Measurements from ENCODE around the gene INPP5A. TPM values are rescaled to one million over a fixed set of nuclear protein-coding genes. Genes with fewer than 3 reads are reported as not detected.

Gene INPP5A
- total RNA-seq, 1 experiment from 2014 or later: 12.3 TPM

- no peaks in the 10 kb centered on the region for H4K20me1 ChIP-seq (ENCODE audit: insufficient read depth)
- ChIA-PET RAD21 (ENCODE audit: low non-redundant PET in 1 of 2, low total read pairs in 2 of 2, uncharacterized antibody in 2 of 2, unreplicated experiment in 2 of 2) (no interaction called here), POLR2A (no interaction called here), CTCF (no interaction called here)
- no peak overlapping the region for H3K4me3 ChIP-seq (replicated peaks in 1 of 2; ENCODE audit: low read depth in 1 of 2, low read length in 2 of 2)
- DNase-seq (ENCODE audit: low read depth, low spot score) (no peak), ATAC-seq (no peak)
- intact Hi-C loops (cut with micrococcal nuclease): no loop called here
- H3K9ac ChIP-seq (ENCODE audit: low read length): no peak overlapping the region
- TF ChIP-seq ELF1 (IDR thresholded peaks at IDR 0.05; ENCODE audit: borderline replicate concordance, low read depth) (no peak), EZH2 (IDR thresholded peaks at IDR 0.05) (no peak), SIN3A (IDR thresholded peaks at IDR 0.05; ENCODE audit: low read depth) (no peak), ZFX (IDR thresholded peaks at IDR 0.05) (no peak), POLR2AphosphoS5 (IDR thresholded peaks at IDR 0.05; ENCODE audit: low read depth, low read length) (no peak), SRF (IDR thresholded peaks at IDR 0.05; ENCODE audit: low read depth) (no peak), JUND (IDR thresholded peaks at IDR 0.05) (no peak), REST (IDR thresholded peaks at IDR 0.05; ENCODE audit: low read depth) (no peak)
- H3K4me1 ChIP-seq (ENCODE audit: control insufficient read depth in 1 of 2, insufficient read depth in 2 of 2, low read length in 2 of 2): no peaks in the 10 kb centered on the region
- no peaks in the 10 kb centered on the region for H3K36me3 ChIP-seq (ENCODE audit: control insufficient read depth in 1 of 2, insufficient read depth in 2 of 2, low read length in 2 of 2)
- no peak overlapping the region for H3K4me2 ChIP-seq (ENCODE audit: low read length)
- no peaks in the 10 kb centered on the region for H3K27me3 ChIP-seq (ENCODE audit: insufficient read depth, low read length)
- no peak overlapping the region for H2AFZ ChIP-seq (ENCODE audit: low read depth, low read length, poor library complexity, severe bottlenecking)
- H3K9me3 ChIP-seq (ENCODE audit: control insufficient read depth in 1 of 2, insufficient read depth in 1 of 2, low read depth in 1 of 2, low read length in 2 of 2): no peaks in the 10 kb centered on the region
- H3K9me2 ChIP-seq (ENCODE audit: insufficient read depth): no peaks in the 10 kb centered on the region
- no TSS peak for BruUV-seq (replicated peaks)
- H3K27ac ChIP-seq (ENCODE audit: low read depth, low read length): no peak overlapping the region
- H3K79me2 ChIP-seq (ENCODE audit: insufficient read depth, low read length): peaks cover 5% of the 10 kb centered on the region; the same call in 1 of the 2 replicates
Observed at GRCh38 chr10:132583456-132583855, 45.9 kb downstream of the INPP5A start.

- intact Hi-C loops (cut with micrococcal nuclease): no loop called here
- Histone ChIP-seq H3K27ac (ENCODE audit: low read depth, low read length) (no peak overlapping the region), H3K36me3 (ENCODE audit: control insufficient read depth in 1 of 2, insufficient read depth in 2 of 2, low read length in 2 of 2) (no peaks in the 10 kb centered on the region), H3K9me3 (ENCODE audit: control insufficient read depth in 1 of 2, insufficient read depth in 1 of 2, low read depth in 1 of 2, low read length in 2 of 2) (no peaks in the 10 kb centered on the region), H3K4me1 (ENCODE audit: control insufficient read depth in 1 of 2, insufficient read depth in 2 of 2, low read length in 2 of 2) (no peaks in the 10 kb centered on the region), H3K4me2 (ENCODE audit: low read length) (no peak overlapping the region), H3K4me3 (replicated peaks in 1 of 2; ENCODE audit: low read depth in 1 of 2, low read length in 2 of 2) (no peak overlapping the region), H3K79me2 (ENCODE audit: insufficient read depth, low read length) (peaks cover 5% of the 10 kb centered on the region; the same call in 1 of the 2 replicates), H3K9me2 (ENCODE audit: insufficient read depth) (no peaks in the 10 kb centered on the region), H4K20me1 (ENCODE audit: insufficient read depth) (no peaks in the 10 kb centered on the region), H3K9ac (ENCODE audit: low read length) (no peak overlapping the region), H2AFZ (ENCODE audit: low read depth, low read length, poor library complexity, severe bottlenecking) (no peak overlapping the region), H3K27me3 (ENCODE audit: insufficient read depth, low read length) (no peaks in the 10 kb centered on the region)
- ChIA-PET CTCF (no interaction called here), POLR2A (no interaction called here), RAD21 (ENCODE audit: low non-redundant PET in 1 of 2, low total read pairs in 2 of 2, uncharacterized antibody in 2 of 2, unreplicated experiment in 2 of 2) (no interaction called here)
- TF ChIP-seq REST (IDR thresholded peaks at IDR 0.05; ENCODE audit: low read depth): no peak
- no peak for TF ChIP-seq YY1 (IDR thresholded peaks at IDR 0.05; ENCODE audit: extremely low read depth, insufficient replicate concordance, low read depth, low read length)
- TF ChIP-seq EZH2 (IDR thresholded peaks at IDR 0.05): no peak
- no peak for TF ChIP-seq SRF (IDR thresholded peaks at IDR 0.05; ENCODE audit: low read depth)
- no peak for TF ChIP-seq EZH2phosphoT487 (IDR thresholded peaks at IDR 0.05; ENCODE audit: borderline replicate concordance)
- no peak for TF ChIP-seq SP1 (IDR thresholded peaks at IDR 0.05; ENCODE audit: low read depth)
- no peak for TF ChIP-seq POLR2A (IDR thresholded peaks at IDR 0.05; ENCODE audit: borderline replicate concordance, extremely low read depth, insufficient read depth, insufficient read length)
- DNase-seq (ENCODE audit: low read depth, low spot score) (no peak), ATAC-seq (no peak)
- BruUV-seq (replicated peaks): no TSS peak
Observed at GRCh38 chr10:132584081-132584480, 46.5 kb downstream of the INPP5A start.
